Fibroblast of skin of left quadriceps (primary cell): ENCODE data around the gene A2ML1.
"Not testable (repeated sequence)": the region's sequence is repeated elsewhere in the genome, so short reads cannot be mapped to it uniquely, and the experiment has no call there.

ENCODE experiments used
- DNase-seq, 2 experiments: peaks; one replicate each; pipeline ENCODE4 v3.0.0-alpha.2; 2013; ENCODE audit warnings: low read depth in 2 of 2

A2ML1 gene

GRCh38 chr12:8855891-8856290 is 33.5 kb downstream of the A2ML1 start:
- DNase-seq, result no peak

DNA sequence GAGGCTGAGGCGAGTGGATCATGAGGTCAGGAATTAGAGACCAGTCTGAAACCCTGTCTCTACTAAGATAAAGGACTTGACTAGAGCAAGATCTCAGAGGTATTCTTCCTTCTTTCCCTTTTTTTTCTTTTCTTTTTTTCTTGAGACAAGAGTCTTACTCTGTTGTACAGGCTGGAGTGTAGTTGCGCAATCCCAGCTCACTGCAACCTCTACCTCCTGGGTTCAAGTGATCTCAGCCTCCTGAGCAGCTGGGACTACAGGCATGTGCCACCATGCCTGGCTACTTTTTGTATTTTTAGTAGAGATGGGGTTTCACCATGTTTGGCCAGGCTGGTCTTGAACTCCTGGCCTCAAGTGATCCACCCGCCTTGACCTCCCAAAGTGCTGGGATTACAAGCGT is 37.0 kb downstream of the A2ML1 start:
- DNase-seq, result not testable (repeated sequence)

DNA sequence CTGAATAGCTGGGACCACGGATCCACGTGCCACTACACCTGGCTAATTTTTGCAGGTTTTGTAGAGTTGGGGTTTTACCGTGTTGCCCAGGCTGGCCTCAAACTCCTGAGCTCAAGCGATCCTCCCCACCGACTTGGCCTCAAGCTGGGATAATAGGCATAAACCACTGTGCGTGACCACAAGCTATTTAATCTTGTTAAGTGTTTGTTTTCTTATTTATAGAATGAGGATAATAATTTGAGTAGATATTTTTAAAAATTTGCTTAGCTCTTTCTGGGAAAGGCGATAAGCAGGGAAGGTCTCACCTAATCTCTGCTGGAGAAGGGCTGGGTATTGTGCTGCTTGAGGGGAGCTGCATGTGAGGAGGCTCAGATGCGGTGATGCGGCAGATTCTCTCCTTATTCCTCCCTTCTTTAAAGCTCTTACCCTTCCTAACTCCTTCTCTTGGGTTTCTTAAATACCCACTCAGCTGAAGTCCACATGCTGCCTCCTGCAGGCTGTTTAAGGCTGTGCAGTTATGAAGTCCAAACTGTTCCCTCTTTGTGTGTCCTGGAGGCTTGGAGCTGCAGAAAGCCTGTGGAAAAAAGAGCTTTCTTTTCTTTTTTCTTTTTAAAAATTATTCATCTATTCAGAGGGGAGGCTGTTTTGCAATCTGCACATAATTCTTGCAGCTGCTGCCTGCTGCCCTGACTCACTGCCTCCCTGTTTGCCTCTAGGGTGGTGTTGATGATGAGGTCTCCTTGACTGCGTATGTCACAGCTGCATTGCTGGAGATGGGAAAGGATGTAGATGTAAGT is 37.9 kb downstream of the A2ML1 start:
- DNase-seq, result peak; percentile 1 to 6

GRCh38 chr12:8866429-8866828 is 44.0 kb downstream of the A2ML1 start:
- DNase-seq, result no peak

GRCh38 chr12:8867009-8867408 is 44.6 kb downstream of the A2ML1 start:
- no peak for DNase-seq

DNA sequence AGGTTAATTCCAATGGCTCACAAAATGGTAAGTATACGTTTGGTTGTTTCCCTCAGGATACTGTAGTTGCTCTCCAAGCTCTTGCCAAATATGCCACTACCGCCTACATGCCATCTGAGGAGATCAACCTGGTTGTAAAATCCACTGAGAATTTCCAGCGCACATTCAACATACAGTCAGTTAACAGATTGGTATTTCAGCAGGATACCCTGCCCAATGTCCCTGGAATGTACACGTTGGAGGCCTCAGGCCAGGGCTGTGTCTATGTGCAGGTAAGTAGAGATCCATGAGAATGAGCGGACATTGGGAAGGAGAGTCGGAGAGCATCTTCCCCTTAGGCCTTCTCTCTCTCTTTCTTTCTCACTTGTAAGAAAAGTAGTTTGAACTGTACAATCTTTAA is 45.4 kb downstream of the A2ML1 start:
- DNase-seq, result no peak

DNA sequence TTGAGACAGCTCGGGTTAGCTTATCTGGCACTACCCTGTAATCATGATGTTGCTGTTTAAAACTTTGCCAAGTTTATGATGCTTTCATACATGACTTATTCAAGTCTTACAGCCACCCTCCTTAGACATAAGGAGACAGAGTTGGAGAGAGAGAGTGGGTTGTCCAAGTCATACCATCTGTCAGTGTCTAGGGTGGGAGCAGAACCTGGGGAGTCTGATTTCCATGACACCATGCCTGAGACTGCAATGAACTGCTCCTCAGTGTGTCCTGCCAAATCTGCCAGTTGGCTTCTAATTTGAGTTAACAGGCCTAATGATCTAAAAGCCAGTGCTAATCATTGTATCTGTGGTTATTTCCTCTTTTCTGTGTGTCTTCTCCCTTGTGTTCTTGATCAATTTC is 48.2 kb downstream of the A2ML1 start:
- DNase-seq, result no peak

DNA sequence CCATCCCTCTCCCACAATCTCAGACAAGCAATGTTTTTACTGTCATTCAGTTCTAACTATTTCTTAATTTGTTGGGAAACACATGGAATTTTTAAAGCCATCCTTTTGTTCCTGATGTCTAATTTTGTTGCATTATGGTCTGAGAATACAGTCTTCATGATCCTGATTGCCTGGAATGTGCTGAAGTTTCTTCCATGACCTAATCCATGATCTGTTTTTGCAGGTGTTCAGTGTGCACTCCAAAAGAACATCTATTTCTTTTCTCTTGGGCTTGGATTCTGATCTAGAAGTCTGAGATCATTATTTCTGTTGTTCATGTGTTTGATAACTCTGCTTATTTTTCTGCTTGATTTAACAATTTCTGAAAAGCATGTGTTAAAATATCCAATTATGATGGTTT is 48.6 kb downstream of the A2ML1 start:
- DNase-seq, result no peak

DNA sequence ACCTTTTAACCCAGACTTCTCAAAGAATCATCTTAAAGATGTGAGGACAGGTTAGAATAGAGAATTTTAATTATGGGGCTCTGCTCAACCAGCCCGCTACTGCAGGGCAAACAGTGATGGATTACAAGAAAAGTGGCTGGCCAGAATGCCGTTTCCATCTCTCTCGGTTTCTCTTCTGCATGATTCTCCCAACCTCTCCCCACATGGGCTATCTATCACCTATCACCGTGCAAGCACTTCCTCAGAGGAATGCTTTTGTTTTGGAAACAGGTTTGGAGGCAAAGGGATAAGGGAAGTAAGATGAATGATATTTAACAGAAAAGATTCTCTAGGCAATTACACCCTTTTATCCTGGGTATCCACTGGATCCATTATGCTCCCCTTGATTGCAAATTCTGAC is 54.5 kb downstream of the A2ML1 start:
- no peak for DNase-seq

DNA sequence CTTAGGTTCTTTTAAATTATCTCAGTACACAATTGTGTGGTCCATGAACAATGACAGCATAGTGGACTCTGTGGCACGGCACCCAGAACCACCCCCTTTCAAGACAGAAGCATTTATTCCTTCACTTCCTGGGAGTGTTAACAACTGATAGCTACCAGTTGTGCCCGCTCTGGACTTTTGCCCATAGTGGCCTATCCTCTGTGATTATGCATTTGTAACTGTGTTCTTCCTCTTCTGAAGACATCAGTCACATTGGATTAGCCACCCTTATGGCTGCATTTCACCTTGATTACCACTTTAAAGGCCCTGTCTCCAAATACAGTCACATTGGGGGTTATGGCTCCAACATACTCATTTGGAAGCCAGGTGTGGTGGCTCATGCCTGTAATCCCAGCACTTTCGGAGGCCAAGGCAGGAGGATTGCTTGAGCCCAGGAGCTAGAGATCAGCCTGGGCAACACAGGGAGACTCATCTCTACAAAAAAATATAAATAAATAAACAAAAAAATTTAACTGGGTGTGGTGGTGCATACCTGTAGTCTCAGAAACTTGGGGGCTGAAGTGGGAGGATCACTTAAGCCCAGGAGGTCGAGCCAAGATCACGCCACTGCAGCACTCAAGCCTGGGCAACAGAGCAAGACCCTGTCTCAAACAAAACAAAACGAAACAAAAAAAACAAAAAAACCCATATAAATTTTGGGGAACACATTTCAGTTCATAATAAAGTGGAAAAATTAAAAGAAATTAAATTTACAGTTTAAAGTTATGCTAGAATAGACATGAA is 64.3 kb downstream of the A2ML1 start:
- no peak for DNase-seq

- DNase-seq, result no peak
Measured at GRCh38 chr12:8887285-8887715, 64.9 kb downstream of the A2ML1 start.

GRCh38 chr12:8890313-8891085 is 68.1 kb downstream of the A2ML1 start:
- peak; percentile 21 to 22 for DNase-seq

GRCh38 chr12:8891976-8892375 is 69.6 kb downstream of the A2ML1 start:
- no peak for DNase-seq

GRCh38 chr12:8894378-8894777 is 72.0 kb downstream of the A2ML1 start:
- DNase-seq, result no peak

- DNase-seq, result no peak
Measured at GRCh38 chr12:8894986-8895385, 72.6 kb downstream of the A2ML1 start.

DNA sequence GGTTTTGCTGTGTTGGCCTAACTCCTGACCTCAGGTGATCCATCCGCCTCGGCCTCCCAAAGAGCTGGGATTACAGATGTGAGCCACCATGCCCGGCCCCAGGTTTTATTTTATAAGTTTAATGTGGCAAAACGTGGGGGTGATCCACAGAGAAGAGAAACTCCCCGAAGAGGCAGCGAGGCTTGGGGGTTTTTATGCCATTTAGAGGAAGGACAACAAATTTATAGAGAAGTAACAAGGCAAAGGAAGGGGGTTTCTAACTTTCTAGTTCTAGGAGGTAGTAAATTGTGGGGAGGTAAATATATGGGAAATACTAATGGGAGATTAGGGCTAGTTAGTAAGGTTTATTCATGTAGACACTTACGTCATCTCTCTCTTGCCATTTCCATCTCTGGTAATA is 74.7 kb downstream of the A2ML1 start:
- no peak for DNase-seq

DNA sequence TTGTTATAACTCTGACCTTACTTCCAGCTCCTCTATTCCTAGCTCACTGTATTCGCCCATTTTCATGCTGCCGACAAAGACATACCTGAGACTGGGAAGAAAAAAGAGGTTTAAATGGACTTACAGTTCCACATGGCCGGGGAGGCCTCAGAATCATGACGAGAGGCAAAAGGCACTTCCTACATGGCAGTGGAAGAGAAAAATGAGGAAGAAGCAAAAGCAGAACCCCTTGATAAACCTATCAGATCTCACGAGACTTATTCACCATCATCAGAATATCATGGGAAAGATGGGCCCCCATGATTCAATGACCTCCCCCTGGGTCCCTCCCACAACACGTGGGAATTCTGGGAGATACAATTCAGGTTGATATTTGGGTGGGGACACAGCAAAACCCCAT is 77.4 kb downstream of the A2ML1 start:
- DNase-seq, result no peak

DNA sequence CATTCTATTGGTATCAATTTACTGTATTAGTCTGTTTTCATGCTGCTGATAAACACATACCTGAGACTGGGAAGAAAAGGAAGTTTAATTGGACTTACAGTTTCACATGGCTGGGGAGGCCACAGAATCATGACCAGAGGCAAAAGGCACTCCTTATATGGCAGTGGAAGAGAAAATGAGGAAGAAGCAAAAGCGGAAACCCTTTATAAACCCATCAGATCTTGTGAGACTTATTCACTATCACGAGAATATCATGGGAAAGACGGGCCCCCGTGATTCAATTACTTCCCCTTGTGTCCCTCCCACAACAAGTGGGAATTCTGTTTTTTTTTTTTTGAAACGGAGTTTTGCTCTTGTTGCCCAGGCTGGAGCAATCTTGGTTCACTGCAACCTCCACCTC is 80.3 kb downstream of the A2ML1 start:
- not testable (repeated sequence) for DNase-seq

DNA sequence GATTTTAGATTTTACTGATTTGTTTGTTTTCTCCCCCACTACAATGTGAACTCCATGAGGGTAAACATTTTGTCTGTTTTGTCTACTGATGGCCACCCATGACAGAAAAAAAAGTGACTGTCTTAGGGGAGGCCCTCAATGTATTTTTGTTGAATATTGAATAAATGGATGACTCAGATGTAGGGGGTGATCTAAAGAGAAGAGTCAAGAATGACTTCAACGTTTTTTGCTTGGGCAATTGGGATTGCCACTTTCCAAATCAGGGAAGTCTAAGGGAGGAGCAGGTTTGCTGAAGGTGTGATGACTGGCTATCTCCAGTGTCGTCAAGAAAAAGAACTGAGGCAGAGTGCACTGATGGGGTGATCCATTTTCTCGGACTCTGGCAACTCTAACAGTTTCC is 81.2 kb downstream of the A2ML1 start:
- no peak for DNase-seq

DNA sequence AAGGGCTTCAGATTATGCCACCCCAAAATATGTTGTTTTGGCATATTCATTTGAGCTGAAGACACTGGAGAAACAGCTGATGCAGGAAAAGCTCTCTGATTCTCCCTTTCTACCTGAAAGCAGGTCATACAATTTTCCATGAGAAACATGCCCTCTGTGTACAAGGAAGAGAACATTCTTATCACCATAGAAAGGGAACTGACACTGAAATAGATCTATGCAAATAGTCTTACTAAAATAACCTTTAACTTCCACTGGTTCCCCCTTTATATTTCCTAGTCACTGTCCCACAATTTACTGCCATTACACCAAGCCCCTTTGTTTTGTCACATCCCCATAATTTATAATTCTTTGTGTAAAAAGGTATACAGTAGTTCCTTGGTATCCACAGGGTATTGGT is 82.2 kb downstream of the A2ML1 start:
- no peak for DNase-seq

DNA sequence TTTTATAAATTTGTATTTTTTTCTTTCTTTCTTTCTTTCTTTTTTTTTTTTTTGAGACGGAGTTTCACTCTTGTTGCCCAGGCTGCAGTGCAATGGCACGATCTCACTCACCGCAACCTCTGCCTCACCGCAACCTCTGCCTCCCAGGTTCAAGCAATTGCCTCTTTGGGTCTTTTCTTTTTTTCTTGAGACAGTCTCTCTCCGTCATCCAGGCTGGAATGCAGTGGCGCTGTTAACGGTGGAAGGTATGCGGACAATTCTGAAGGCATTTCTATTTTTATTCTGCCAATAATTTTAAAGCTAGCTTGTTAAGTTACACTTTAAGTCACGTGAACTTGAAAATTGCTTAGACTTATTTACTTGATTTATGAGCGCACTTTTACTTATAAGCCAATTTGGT is 83.1 kb downstream of the A2ML1 start:
- DNase-seq, result no peak
